GM21526 (cell line): ENCODE measurements around the gene SLC6A11.

Experiments used
- ATAC-seq: cut with Tn5 transposase; IDR thresholded peaks from one replicate; pipeline ENCODE4 v1.9.1; 2021; ENCODE audit warnings: moderate library complexity; ENCODE audit not compliant: unreplicated experiment, low FRiP score

Gene SLC6A11

DNA sequence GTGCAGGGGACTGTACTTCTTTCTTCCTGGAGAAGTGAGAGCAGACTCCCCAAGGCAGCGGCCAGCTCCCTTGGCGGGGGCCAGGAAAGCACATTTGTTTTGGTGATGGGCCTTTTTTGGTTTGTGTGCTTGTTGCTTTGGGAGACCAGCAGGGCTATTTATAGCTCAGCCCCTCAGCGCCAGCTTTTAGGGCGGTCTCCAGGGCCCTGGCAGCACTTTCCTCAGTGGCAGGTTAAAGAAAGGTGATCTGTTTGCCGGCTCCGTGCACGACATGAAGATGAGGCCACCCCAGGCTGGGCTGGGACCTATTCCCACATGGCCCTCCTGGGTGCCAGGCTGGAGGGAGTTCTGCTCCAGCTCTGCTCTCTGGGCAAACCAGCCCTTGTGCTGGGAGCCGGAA, 21.8 kb downstream of the SLC6A11 start:
- no peak for ATAC-seq

DNA sequence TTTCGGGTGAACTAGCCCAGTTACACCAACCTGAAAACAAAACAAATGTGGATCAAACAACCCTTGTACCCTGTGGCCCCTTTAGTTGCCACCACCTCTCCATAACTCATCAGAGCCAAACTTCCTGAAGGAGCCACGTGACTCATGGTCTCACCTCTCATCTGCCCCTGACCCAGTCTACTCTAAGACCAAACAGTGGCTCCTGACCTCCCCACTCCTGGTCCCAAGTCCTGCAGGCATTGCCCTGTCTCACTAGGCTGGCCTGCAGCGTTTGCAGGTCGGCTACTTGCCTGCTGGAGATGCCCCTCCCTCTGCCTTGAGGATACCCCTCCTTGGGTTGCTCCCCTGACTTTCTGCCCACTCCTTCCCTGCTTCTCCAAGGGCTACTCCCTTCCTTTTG, 23.1 kb downstream of the SLC6A11 start:
- no peak for ATAC-seq

DNA sequence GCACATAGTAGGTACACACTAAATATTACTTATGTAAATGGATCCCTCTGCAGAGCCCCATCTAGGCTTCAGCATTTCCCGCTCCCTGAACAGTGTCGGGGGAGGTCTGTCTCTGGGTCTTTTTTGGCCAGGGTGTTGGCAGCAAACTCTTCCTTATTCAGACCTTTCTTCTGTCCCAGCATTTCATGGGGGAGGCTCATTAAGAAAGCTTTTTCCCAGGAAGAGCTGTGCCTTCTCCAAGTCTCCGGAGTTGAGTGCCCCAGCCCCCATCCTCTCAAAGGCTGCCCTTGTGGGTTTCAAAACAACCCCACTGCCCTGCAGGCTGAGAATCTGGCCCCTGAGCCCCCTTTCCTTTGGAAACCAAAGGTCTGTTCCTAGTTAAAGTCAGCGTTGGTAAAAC, 25.1 kb downstream of the SLC6A11 start:
- ATAC-seq = no peak

DNA sequence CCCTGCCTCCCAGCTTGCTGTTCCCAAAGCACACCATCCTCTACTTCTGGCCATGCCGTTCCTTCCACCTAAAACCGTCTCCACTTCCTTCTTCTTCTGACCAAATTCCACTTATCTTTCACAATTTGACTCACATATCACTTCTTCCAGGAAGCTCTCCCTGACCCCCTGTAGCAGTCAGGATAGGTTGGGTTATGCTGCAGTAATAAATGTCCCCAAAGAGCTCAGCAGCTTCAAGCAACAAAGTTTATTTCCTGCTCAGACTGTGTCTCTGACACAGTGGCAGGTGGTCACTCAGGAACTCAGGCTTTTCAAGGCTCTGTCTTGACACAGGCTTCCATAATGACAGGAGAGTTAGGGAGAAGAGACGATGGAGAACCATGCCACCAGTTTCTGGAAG, 27.4 kb downstream of the SLC6A11 start:
- no peak for ATAC-seq

DNA sequence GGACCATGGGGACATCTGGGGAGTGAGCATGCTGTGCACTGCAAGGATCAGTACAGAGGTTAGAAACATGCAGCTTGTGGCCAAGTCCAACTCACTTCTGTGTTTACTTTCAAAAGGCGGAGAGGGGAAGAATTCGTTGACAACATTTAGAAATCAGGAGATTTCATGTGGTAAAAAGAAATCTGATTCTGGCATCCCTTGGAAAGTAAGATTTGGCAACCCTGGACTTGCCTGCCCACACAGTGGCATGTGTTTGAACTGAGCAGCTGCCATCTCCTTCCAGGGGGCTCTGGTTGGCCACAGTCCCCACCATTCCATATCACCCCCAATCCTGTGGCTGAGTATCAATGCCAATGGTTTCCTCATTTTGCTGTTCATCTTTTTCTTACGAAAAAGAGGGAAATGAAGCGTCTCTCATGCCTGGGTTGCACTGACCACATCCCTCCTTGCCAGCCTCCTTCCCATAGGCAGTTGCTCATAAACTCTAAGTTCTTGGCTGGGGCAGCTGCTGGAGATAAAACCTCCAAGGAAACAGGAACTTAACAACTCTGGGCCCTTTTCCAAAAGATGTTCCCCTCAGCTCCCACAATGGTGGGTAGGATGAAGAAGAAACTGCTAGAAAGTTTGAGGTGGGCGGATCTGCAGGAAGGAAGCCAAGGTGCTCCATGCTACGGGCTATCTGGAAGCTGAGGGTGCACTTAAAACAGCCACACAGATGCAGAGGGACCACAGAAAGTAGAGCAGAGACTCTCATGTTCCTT, 29.2 kb downstream of the SLC6A11 start:
- ATAC-seq = no peak

DNA sequence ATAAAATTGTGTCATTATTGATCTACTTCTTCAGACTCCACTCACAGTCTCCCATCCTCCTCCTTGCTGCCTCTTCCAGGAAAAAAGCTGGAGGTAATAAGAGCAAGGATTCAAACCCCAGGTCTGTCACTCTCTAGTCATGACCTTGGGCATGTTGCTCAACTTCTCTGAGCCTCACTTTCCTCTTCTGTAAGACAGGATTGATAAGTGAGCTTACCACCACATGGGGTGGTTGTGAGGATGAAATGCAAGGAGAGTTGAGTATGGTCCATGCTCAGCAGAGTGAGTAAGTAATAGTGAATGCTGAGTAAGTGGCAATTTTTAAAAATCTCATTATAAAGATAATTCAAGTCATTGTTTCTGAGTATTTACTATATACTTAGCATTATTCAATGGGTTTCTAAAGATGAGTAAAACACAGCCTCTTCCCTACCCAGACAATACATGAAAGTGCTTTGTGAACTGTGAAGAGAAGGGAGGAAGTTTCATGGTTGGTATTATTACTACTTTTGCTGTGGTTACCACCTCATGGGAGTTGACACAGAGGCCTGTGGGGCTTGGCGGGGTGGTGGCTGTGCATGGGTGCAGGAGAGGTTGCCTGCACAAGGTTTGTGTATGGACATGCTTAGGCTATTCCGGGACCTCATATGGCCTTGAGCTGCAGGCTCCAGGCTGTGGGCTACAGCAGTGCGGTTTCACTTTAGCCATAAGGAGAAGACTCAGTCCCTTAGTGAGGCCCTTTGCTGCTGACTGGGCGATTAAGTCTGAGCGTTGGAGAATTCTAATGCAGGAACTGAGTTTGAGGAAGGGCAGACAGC, 30.0 kb downstream of the SLC6A11 start:
- no peak for ATAC-seq

DNA sequence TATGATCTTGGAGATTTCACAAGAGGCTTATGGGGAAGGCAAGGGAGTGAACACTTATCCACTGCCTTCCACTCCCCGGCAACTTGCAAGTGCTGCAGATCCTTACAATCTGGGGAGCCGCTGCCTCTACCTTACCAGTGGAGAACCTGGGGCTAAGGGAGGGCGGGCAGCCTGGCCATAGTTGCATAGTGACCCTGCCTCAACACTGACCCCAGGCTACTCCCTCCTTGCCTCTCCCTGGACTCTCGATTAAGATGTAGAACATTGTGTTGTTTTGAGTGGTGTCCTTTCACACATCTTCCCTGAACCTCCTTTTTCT, 30.6 kb downstream of the SLC6A11 start:
- no peak for ATAC-seq

DNA sequence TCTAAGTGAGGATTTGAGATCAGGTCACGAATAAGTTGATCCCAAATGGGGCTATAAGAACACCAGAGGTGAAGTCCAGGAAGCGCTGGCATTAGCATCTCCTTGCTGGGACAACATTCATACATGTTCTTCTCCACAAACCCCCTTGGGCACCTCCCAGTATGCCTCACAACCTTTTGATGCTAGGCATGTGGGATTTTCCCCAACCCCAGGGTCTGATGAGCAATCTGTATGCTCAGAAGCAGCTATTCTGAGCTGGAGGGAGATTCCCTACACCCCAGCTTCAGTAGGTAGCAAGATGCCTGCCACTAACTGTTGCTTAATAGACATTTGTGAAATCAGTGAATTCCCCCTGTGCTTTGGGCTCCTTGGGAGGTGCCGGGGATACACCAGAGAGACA, 32.2 kb downstream of the SLC6A11 start:
- ATAC-seq = no peak

DNA sequence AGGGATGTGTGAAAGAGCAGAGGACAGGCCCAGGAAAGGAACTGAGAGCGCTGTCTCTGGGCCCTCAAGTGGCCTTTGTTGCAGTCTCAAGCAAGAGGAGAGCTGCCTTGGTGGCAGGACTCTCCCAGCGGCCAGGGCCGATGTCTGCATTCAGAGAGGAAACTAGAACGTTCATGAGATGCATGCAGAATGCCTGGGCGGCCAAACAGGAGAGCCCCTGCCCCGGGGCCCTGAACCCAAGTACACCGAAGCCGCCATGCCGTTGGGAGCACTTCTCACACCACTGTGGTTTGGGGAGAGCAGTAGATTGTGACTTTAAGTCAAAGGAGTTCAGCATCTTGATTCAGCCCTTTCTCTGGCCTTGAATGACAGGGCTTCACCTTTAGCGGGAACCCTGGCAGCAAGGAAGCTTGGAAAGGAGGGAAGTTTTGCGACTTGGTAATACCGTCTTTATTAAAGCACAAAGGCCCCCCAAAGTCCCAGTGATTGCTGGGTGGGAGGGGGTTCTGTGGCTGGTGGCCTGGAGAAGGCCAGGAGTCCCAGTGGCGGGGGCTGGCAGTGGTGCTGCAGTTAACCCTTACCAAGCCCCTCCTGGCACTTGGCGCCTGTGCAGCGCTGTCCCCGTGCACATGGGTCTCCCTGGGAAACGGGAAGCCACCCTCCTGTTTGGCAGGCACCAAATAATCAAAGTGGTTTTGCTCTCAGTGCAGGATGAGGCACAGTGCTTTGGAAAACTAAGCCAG, 36.2 kb downstream of the SLC6A11 start:
- no peak for ATAC-seq

DNA sequence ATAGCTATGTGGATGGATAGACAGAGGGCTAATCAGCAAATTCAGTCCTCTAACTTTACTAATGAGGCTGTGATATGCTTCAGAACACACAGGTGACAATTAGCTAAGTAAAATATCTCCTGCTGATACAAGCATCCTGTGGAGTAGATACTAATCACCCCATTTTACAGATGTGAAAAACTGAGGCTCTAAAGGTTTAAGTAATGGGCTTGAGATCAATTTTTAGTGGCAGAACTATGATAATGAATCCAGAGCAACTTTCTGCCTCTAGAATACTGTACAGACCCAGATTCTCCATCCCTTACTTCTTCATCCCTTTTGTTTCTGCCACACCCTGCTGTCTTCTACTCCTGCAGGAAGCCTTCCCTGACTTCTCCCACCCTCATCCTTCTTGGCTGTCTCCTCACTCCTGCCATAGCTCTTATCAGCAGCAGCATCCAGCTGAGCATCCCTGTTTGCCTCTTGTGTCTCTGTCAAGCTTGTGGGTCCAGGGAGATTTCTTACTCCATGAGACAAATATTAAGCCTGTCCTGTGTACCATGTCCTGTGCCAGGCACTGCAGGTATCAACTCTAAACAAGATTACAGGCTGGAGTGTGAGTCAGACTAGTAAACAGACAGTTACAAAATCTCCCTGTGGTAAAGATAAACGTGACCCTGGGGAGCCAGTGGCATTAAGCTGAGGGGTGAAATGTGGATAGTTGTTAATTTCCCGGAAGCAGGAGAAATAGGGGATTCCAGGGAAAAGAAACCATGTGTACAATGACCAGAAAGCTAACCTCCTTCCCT, 39.2 kb downstream of the SLC6A11 start:
- ATAC-seq = no peak

DNA sequence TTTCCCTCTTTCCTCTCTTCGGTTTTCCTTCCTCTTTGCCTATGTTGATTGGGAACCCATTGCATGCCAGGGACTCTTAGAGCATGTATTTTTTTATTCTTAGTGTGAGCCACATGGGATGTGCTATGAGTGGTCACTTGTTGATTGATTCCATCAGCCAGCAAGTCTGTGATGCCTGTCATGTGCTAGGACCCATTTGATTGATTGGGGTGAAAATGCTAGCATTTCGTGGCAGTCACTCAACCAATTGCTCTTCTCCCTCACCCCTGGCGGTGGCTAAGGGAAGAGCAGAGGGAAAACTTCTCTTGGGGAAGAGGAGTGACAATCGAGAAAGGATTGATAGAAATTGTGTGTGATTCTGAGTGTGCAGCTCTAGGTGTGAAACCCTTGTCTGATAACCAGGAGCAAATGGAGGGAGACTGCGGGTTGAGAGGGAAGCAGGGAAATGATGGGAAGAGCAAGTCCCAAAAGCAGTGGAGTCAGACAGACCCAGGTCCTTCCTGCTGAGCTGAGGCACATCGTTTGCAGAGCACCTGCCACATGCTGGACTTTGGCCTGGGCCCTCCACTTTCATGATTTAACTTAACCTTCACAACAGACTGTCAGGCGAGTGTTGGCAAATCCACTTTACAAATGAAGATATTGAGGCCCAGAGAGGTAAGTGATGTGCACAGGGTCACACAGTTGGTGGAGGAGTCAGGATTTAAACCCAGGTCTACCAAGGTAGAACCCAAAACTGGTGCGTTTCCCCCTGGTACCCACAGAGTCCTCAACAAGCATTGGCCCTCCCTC, 40.0 kb downstream of the SLC6A11 start:
- no peak for ATAC-seq

DNA sequence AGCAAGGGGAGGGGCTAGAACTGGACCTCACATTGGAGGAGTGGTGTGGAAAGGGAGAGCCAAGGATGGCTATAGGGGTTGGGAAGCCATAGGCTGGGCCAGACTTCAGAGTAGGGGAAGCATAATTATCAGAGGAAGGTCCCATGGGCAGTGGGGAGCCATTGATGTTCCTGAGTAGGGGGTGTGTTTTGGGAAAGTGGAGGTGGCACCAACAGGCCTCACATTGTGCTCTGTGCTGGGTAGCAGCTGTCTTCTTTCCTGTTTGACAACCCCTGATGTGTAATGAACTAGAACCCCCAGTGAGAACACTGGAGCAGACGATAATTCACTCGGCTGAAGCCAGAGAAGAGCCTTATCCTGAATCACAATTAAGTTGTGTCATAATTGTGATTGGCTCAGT, 41.2 kb downstream of the SLC6A11 start:
- no peak for ATAC-seq

DNA sequence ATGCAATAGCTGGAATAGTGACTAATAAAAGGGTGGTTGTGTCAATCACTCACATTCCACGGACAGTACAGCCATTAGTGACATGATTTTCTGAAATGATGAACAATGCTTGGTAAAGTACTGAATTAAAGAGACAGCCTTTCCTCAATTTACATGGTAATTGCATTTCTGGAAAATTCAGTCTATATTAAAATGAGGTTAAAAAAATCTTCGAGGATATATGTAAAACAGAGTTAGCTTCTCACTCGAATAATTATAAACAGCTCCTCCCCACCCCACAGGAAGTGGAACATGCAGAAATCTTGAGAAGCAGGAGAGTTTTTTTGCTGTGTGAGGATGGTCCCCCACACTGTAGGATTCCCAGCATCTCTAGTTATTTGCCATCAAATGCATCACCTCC, 42.1 kb downstream of the SLC6A11 start:
- ATAC-seq = no peak

DNA sequence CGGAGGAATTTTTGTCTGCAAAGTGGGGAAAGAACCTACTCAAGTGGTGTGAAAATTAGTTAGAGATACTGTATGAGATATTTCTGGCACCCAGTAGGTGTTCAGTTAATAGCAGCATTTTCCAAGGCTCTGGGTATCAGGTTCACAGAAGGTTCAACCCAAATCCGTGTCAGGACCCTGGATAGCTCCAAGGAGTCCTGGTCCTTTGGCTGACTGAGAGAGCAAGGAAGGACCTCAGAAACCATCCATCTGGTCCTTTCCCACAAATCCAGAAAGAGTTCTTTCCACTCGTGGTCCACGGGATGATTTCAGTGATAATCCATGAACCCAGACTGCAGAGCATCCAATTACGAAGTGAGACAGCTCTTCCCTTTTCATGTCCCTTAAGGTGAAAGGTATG, 51.4 kb downstream of the SLC6A11 start:
- ATAC-seq = no peak

DNA sequence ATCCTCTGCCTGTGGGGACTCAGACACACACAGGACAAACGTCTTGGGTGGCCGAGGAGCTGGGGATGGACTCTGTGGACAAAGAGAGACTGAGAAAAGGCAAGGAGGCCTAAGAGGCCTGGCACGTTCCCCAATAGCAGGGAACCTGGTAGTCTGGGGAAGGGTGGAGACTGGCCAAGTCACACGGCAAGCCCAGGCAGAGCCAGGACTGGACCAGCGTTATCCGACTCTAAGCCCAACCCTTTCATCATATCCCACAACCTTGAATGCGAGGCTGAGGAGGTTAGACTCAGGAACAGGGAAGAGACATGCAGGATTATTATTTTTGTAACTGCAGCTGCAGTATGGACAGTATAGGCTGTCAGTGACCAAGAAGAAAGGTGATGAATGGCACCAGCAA, 53.4 kb downstream of the SLC6A11 start:
- no peak for ATAC-seq

DNA sequence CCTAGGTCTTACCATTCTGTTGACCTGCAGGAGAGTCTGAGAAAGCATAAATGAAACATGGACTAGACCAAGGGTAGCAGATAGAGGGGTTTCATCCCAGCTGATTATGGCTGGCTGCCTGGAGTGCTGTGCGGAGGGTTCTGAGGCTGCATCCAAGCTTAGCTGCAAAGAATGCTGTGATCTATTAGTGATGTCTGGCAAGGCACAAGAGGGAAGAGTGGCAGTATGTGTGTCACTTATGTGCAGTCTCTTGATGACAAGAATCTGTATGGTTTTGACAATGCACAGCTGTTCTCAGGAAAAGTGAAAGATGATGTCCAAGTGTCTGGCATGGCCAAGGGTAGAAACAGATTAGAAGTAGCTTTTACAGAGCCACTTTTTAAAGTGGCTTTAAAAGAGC, 54.3 kb downstream of the SLC6A11 start:
- no peak for ATAC-seq

DNA sequence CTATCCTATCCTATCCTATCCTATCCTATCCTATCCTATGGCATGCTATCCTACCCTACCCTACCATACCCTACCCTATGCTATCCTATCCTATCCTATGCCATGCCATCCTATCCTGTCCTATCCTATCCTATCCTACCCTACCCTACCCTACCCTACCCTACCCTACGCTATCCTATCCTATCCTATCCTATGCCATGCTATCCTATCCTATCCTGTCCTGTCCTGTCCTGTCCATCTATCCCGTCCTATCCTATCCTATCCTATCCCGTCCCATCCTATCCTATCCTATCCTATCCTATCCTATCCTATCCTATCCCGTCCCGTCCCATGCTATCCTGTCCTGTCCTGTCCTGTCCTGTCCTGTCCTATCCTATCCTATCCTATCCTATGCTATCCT, 57.4 kb downstream of the SLC6A11 start:
- no peak for ATAC-seq

DNA sequence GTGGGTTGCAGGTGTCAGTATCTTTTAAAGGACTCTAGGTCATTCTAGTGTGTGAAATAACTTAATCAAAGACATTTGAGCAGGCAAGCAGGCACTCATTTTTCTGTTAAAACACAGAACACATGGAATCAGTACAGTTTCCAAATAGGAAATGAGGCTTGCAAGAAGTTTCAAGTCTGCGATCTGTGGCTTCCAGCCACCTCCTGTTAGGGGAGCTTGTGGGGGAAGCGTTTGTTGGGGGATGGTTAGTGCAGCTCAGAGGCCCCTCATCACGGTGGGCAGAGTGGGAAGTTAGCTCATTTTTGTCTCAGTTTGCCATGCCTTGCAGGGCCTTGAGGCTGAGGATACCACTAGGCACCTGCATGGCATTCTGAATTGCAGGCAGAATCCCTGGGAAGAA, 59.9 kb downstream of the SLC6A11 start:
- no peak for ATAC-seq

DNA sequence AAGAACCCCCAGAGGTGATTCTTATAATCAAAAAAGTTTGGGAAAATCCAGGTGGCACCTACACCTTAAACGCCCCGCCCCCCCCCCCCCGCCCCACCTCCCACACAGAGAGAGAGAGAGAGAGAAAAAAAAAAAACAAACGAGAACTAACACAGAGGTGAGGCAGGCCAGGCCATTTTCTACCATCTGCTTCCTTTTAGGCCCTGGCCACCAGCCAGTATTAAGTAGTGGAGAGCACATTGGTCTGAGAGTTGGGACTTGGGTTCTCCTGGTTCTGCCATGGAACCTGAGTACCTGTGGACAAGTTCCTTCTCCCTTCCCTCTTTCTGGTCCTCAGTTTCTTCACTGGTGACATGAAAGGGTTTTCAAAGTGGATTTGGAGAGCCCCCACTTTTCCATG, 60.6 kb downstream of the SLC6A11 start:
- ATAC-seq = no peak

DNA sequence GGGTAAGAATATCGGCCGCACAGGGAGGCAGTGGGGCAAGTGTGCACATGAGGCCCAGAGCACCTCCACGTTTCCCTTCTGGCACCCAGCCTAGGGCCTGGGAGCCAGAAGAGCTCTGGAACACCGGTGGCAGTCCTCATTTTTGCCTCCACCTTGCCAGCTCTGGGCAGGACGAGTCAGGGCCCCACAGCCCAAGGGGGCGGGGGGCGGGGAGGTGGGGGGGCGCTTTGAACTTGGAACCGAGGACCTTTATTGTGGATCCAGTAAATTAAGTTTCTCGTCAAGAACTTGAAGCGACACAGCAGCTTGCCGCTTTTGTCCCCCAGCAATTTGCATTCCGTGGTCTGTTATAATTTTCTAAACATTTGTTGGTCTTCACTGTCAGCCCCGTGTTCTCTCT, 66.8 kb downstream of the SLC6A11 start:
- no peak for ATAC-seq
